Activated CD4-positive, alpha-beta T cell treated with anti-CD3 and anti-CD28 coated beads for 36 hours (primary cell): ENCODE measurements around the gene CEP72. TPM values are rescaled to one million over a fixed set of nuclear protein-coding genes. Genes with fewer than 3 reads are reported as not detected.
A peak's percentile ranks its signal among the peaks of the same experiment; 100 is the strongest.
"Not testable (repeated sequence)": the region's sequence is repeated elsewhere in the genome, so short reads cannot be mapped to it uniquely, and the experiment has no call there.

Source experiments
- ATAC-seq: fragments of 200-7000 bp; cut with Tn5 transposase; one replicate; pipeline ENCODE4 v1.10.0; 2021; ENCODE audit warnings: mild to moderate bottlenecking, moderate library complexity
- CTCF ChIA-PET: fragments of 350-600 bp; sonication (Branson Sonifier 250); formaldehyde crosslinking; loops from one replicate; lab custom pipeline; 2021; ENCODE audit warnings: antibody characterized with exemption; lab: Charles Lee
- POLR2A ChIA-PET: fragments of 350-600 bp; sonication (Branson Sonifier 250); formaldehyde crosslinking; loops from one replicate; lab custom pipeline; 2021; ENCODE audit warnings: antibody characterized with exemption, inconsistent platforms; lab: Charles Lee
- DNase-seq: peaks from one replicate; pipeline ENCODE4 v3.0.0-alpha.2; 2020
- H3K27ac Mint-ChIP-seq: one replicate; pipeline ENCODE4 v1.8.0; 2021; ENCODE audit warnings: mixed read lengths
- H3K27me3 Mint-ChIP-seq: one replicate; pipeline ENCODE4 v1.8.0; 2021; ENCODE audit warnings: mixed read lengths
- H3K36me3 Mint-ChIP-seq: one replicate; pipeline ENCODE4 v1.8.0; 2021; ENCODE audit warnings: low read depth, mixed read lengths
- H3K4me1 Mint-ChIP-seq: one replicate; pipeline ENCODE4 v1.8.0; 2021; ENCODE audit warnings: mixed read lengths
- H3K4me3 Mint-ChIP-seq: one replicate; pipeline ENCODE4 v1.8.0; 2021; ENCODE audit warnings: mild to moderate bottlenecking, moderate library complexity, mixed read lengths
- H3K9me3 Mint-ChIP-seq: one replicate; pipeline ENCODE4 v1.8.0; 2021; ENCODE audit warnings: low read depth, mixed read lengths
- intact Hi-C, 2 experiments: fragments of 100-400 bp; cut with DNase I in 1 of 2; cut with micrococcal nuclease in 1 of 2; formaldehyde crosslinking; loops; one replicate each; pipeline versions ENCODE4 v1.14.2 to v1.15.1; 2022 to 2024; cut with DNase I, micrococcal nuclease
- total RNA-seq, 2 experiments: library from RNA; stranded (reverse); gene quantifications; one replicate each; pipeline ENCODE4 v1.2.3, GENCODE V29; 2021

The CEP72 gene
- total RNA-seq, 2 experiments from 2014 or later: 23.7 to 26.4 TPM

- CTCF ChIA-PET: interaction anchor here (0.6 kb wide), 1 partner anchor 342 kb away, joined by 3 read pairs; no protein-coding TSS in a partner anchor
- ATAC-seq, POLR2A ChIA-PET, H3K27ac Mint-ChIP-seq, intact Hi-C loops, H3K27me3 Mint-ChIP-seq, H3K9me3 Mint-ChIP-seq, H3K4me1 Mint-ChIP-seq, H3K36me3 Mint-ChIP-seq, H3K4me3 Mint-ChIP-seq: not testable (repeated sequence)
- peak; percentile 1 for DNase-seq
These were observed 67.2 kb downstream of the CEP72 start for GRCh38 chr5:679166-679895.

GRCh38 chr5:680118-680795 lies 68.1 kb downstream of the CEP72 start:
- H3K9me3 Mint-ChIP-seq, DNase-seq, H3K4me3 Mint-ChIP-seq, H3K27ac Mint-ChIP-seq, H3K36me3 Mint-ChIP-seq, CTCF ChIA-PET, H3K4me1 Mint-ChIP-seq, H3K27me3 Mint-ChIP-seq, POLR2A ChIA-PET, ATAC-seq: not testable (repeated sequence)
- intact Hi-C loops: loop anchor here in 1 of 2 experiments (5.0 kb wide), 1 partner anchor 97 kb away; no protein-coding TSS in a partner anchor

- DNase-seq: peak; percentile 1
- H3K27ac Mint-ChIP-seq, H3K27me3 Mint-ChIP-seq, CTCF ChIA-PET, H3K4me3 Mint-ChIP-seq, POLR2A ChIA-PET, H3K36me3 Mint-ChIP-seq, H3K9me3 Mint-ChIP-seq, H3K4me1 Mint-ChIP-seq, ATAC-seq: not testable (repeated sequence)
- intact Hi-C loops: loop anchor here in 1 of 2 experiments (5.0 kb wide), 1 partner anchor 96 kb away; no protein-coding TSS in a partner anchor
These were observed 68.7 kb downstream of the CEP72 start for GRCh38 chr5:680836-681235.

GRCh38 chr5:681317-682191 lies 69.4 kb downstream of the CEP72 start:
- H3K9me3 Mint-ChIP-seq, POLR2A ChIA-PET, H3K4me3 Mint-ChIP-seq, H3K36me3 Mint-ChIP-seq, H3K27ac Mint-ChIP-seq, H3K4me1 Mint-ChIP-seq, CTCF ChIA-PET, ATAC-seq, DNase-seq, H3K27me3 Mint-ChIP-seq: not testable (repeated sequence)
- intact Hi-C loops: loop anchor here in 1 of 2 experiments (5.0 kb wide), 1 partner anchor 96 kb away; no protein-coding TSS in a partner anchor

- POLR2A ChIA-PET: not testable (repeated sequence)
These were observed 70.1 kb downstream of the CEP72 start for GRCh38 chr5:682216-682615.

GRCh38 chr5:682651-683358 lies 70.7 kb downstream of the CEP72 start:
- H3K4me1 Mint-ChIP-seq: not testable (repeated sequence)

More at GRCh38 chr5:682216-682615, 70.1 kb downstream of the CEP72 start:
- H3K36me3 Mint-ChIP-seq, H3K9me3 Mint-ChIP-seq, CTCF ChIA-PET, H3K27me3 Mint-ChIP-seq, H3K4me3 Mint-ChIP-seq, H3K27ac Mint-ChIP-seq, H3K4me1 Mint-ChIP-seq, DNase-seq, ATAC-seq: not testable (repeated sequence)
- intact Hi-C loops: loop anchor here in 1 of 2 experiments (5.0 kb wide), 1 partner anchor 95 kb away; no protein-coding TSS in a partner anchor

GRCh38 chr5:683551-684481 lies 71.7 kb downstream of the CEP72 start:
- Mint-ChIP-seq H3K27ac (no peak overlapping the region), H3K36me3 (no peaks in the 10 kb centered on the region), H3K9me3 (no peaks in the 10 kb centered on the region), H3K27me3 (no peaks in the 10 kb centered on the region), H3K4me3 (no peak overlapping the region), H3K4me1 (no peaks in the 10 kb centered on the region)
- DNase-seq (no peak), ATAC-seq (no peak)
- intact Hi-C loops: loop anchor here (1.0 to 5.0 kb wide), 2 partner anchors 91 to 93 kb away; no protein-coding TSS in a partner anchor
- POLR2A ChIA-PET: no interaction called here
- CTCF ChIA-PET: no interaction called here

More at GRCh38 chr5:682651-683358, 70.7 kb downstream of the CEP72 start:
- POLR2A ChIA-PET: interaction anchor here (0.6 kb wide), 1 partner anchor 92 kb away, joined by 3 read pairs; no protein-coding TSS in a partner anchor
- DNase-seq, CTCF ChIA-PET, H3K27ac Mint-ChIP-seq, ATAC-seq, H3K4me3 Mint-ChIP-seq, H3K9me3 Mint-ChIP-seq, H3K36me3 Mint-ChIP-seq, H3K27me3 Mint-ChIP-seq: not testable (repeated sequence)
- intact Hi-C loops: loop anchor here (1.0 to 5.0 kb wide), 2 partner anchors 92 to 94 kb away; no protein-coding TSS in a partner anchor

GRCh38 chr5:684751-685216 lies 72.6 kb downstream of the CEP72 start:
- POLR2A ChIA-PET: no interaction called here
- H3K36me3 Mint-ChIP-seq: no peaks in the 10 kb centered on the region
- H3K27ac Mint-ChIP-seq: no peak overlapping the region
- CTCF ChIA-PET: no interaction called here
- no peaks in the 10 kb centered on the region for H3K27me3 Mint-ChIP-seq
- intact Hi-C loops: loop anchor here in 1 of 2 experiments (5.0 kb wide), 1 partner anchor 93 kb away; no protein-coding TSS in a partner anchor
- ATAC-seq (no peak), DNase-seq (no peak)
- no peak overlapping the region for H3K4me3 Mint-ChIP-seq
- no peaks in the 10 kb centered on the region for H3K9me3 Mint-ChIP-seq
- no peaks in the 10 kb centered on the region for H3K4me1 Mint-ChIP-seq

- no peaks in the 10 kb centered on the region for H3K9me3 Mint-ChIP-seq
- ChIA-PET POLR2A (no interaction called here), CTCF (no interaction called here)
- no peaks in the 10 kb centered on the region for H3K4me1 Mint-ChIP-seq
- H3K27ac Mint-ChIP-seq: no peak overlapping the region
- DNase-seq: no peak
- intact Hi-C loops: no loop called here
- no peak overlapping the region for H3K4me3 Mint-ChIP-seq
- no peaks in the 10 kb centered on the region for H3K36me3 Mint-ChIP-seq
- no peak for ATAC-seq
- no peaks in the 10 kb centered on the region for H3K27me3 Mint-ChIP-seq
These were observed 73.4 kb downstream of the CEP72 start for GRCh38 chr5:685262-686171.
